Smooth muscle cell (in vitro differentiated cells): ENCODE measurements around the gene PSTPIP1. TPM values are rescaled to one million over a fixed set of nuclear protein-coding genes. Genes with fewer than 3 reads are reported as not detected.

ENCODE experiments used
- DNase-seq: peaks from one replicate; lab custom pipeline; 2025; ENCODE audit not compliant: unreplicated experiment; lab: John Stamatoyannopoulos, UW
- H2AFZ ChIP-seq: fragments of 200-600 bp; sonication (generic); 2 replicates; pipeline ENCODE4 v1.6.0; 2016; ENCODE audit warnings: antibody characterized with exemption, low read depth, mild to moderate bottlenecking
- H3F3A ChIP-seq: fragments of 200-600 bp; sonication (generic); 2 replicates; pipeline ENCODE4 v1.6.0; 2017; ENCODE audit warnings: antibody characterized with exemption, low read depth
- H3K27ac ChIP-seq: fragments of 200-600 bp; sonication (generic); 2 replicates; pipeline ENCODE4 v1.5.1; 2016; ENCODE audit warnings: low read depth, mild to moderate bottlenecking
- H3K27me3 ChIP-seq: fragments of 200-600 bp; sonication (generic); 2 replicates; pipeline ENCODE4 v1.6.1; 2016; ENCODE audit warnings: low read depth, mild to moderate bottlenecking
- H3K36me3 ChIP-seq: fragments of 200-600 bp; sonication (generic); 2 replicates; pipeline ENCODE4 v1.5.1; 2016; ENCODE audit warnings: low read depth
- H3K4me1 ChIP-seq: fragments of 200-600 bp; sonication (generic); 2 replicates; pipeline ENCODE4 v1.5.1; 2016; ENCODE audit warnings: low read depth
- H3K4me2 ChIP-seq: fragments of 200-600 bp; sonication (generic); 2 replicates; pipeline ENCODE4 v1.6.0; 2016; ENCODE audit warnings: mild to moderate bottlenecking
- H3K4me3 ChIP-seq: fragments of 200-600 bp; sonication (generic); 2 replicates; pipeline ENCODE4 v1.5.1; 2016; ENCODE audit warnings: mild to moderate bottlenecking
- H3K79me2 ChIP-seq: fragments of 200-600 bp; sonication (generic); 2 replicates; pipeline ENCODE4 v1.6.0; 2016; ENCODE audit warnings: low read depth, mild to moderate bottlenecking
- H3K9ac ChIP-seq: fragments of 200-600 bp; sonication (generic); 2 replicates; pipeline ENCODE4 v1.6.0; 2016; ENCODE audit warnings: low read depth
- H3K9me3 ChIP-seq: fragments of 200-600 bp; sonication (generic); replicated peaks from 2 replicates; pipeline ENCODE4 v1.5.1; 2016; ENCODE audit warnings: low read depth
- H4K20me1 ChIP-seq: fragments of 200-600 bp; sonication (generic); 2 replicates; pipeline ENCODE4 v1.6.0; 2016; ENCODE audit warnings: low read depth
- WGBS: methylation state at CpG from one replicate; pipeline ENCODE4 v1.1.7; 2016; ENCODE audit warnings: low lambda C conversion rate; 5-methylcytosine and 5-hydroxymethylcytosine counted together
- polyA plus RNA-seq: library from polyadenylated mRNA; unstranded; fragments of >200 nt; fragmentation: Nextera tagmentation; extraction: Ambion mirVana; gene quantifications from 2 replicates; pipeline ENCODE4 v1.2.1, GENCODE V29; 2016
- total RNA-seq: library from RNA; depleted of rRNA; stranded (reverse); fragments of >200 nt; gene quantifications from 2 replicates; pipeline ENCODE4 v1.2.3, GENCODE V29; 2014
- TF ChIP-seq, protein P1 (sequence below): fragments of 200-600 bp; sonication (generic); IDR thresholded peaks from 2 replicates; pipeline ENCODE4 v1.5.1; 2017; ENCODE audit warnings: borderline replicate concordance, mild to moderate bottlenecking, antibody characterized with exemption; ENCODE audit not compliant: insufficient read depth, poor library complexity, severe bottlenecking

PSTPIP1 gene
- total and polyA plus RNA-seq, 2 experiments from 2014 or later, result 0.38 TPM; not detected in 1

DNA sequence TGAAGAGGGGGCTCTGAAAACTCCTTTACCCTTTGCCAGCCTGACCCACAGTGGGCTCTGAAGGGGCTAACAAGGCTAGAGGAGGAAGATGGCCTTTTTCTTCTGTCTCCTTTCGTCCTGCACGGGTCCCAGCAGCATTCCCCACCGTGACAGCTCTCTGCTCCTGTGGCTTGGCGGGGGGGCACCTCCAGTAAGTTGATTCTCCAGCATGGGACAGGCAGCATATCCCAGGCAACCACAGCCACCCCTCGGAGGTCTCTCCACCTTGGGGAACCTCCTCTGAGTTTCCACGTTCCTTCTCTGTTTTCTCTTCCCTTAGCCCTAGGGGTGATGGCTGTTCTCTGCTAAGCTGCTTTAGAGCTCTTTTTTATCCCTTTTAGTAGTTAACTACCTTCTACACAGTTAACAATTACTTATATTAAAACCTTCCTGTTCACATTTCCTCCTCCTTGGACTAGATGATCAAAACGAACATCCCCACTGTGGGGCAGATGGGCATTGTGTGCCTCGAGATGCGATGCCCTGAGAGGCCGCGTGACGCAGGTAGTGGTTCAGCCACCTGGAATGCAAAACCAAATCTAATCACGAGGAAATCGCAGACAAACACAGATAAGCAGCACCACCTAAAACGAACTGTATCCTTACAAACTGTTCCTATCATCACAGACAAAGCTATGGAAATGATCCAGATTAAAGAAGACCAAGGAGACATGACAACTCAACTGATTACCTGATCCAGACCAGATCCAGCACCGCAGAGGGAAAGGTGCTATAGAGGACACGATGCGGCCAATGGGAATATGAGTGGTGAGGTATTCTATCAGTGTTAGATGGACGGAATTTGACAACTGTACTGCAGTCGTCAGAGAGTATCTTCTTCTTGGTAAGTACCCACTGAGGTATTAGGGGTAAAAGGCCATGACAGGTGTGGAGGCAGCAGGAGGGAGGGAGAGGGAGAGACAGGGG is 48.3 kb downstream of the PSTPIP1 start:
- no peaks in the 10 kb centered on the region for H3K79me2 ChIP-seq
- H3K27ac ChIP-seq, result no peak overlapping the region
- H3K4me3 ChIP-seq, result no peak overlapping the region
- no peaks in the 10 kb centered on the region for H3K27me3 ChIP-seq
- H3K4me1 ChIP-seq, result no peaks in the 10 kb centered on the region
- TF ChIP-seq, protein P1, sequence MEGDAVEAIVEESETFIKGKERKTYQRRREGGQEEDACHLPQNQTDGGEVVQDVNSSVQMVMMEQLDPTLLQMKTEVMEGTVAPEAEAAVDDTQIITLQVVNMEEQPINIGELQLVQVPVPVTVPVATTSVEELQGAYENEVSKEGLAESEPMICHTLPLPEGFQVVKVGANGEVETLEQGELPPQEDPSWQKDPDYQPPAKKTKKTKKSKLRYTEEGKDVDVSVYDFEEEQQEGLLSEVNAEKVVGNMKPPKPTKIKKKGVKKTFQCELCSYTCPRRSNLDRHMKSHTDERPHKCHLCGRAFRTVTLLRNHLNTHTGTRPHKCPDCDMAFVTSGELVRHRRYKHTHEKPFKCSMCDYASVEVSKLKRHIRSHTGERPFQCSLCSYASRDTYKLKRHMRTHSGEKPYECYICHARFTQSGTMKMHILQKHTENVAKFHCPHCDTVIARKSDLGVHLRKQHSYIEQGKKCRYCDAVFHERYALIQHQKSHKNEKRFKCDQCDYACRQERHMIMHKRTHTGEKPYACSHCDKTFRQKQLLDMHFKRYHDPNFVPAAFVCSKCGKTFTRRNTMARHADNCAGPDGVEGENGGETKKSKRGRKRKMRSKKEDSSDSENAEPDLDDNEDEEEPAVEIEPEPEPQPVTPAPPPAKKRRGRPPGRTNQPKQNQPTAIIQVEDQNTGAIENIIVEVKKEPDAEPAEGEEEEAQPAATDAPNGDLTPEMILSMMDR, result no peak
- H3K4me2 ChIP-seq, result no peak overlapping the region
- H3K36me3 ChIP-seq, result peaks cover 12% of the 10 kb centered on the region
- peaks cover 8% of the 10 kb centered on the region for H4K20me1 ChIP-seq
- peaks cover 4% of the 10 kb centered on the region for H3F3A ChIP-seq
- H3K9ac ChIP-seq, result no peak overlapping the region
- H2AFZ ChIP-seq, result no peak overlapping the region
- DNase-seq, result no peak
- 90% methylated on average over 20 of the region's 20 CpGs for WGBS
- no peaks in the 10 kb centered on the region for H3K9me3 ChIP-seq

DNA sequence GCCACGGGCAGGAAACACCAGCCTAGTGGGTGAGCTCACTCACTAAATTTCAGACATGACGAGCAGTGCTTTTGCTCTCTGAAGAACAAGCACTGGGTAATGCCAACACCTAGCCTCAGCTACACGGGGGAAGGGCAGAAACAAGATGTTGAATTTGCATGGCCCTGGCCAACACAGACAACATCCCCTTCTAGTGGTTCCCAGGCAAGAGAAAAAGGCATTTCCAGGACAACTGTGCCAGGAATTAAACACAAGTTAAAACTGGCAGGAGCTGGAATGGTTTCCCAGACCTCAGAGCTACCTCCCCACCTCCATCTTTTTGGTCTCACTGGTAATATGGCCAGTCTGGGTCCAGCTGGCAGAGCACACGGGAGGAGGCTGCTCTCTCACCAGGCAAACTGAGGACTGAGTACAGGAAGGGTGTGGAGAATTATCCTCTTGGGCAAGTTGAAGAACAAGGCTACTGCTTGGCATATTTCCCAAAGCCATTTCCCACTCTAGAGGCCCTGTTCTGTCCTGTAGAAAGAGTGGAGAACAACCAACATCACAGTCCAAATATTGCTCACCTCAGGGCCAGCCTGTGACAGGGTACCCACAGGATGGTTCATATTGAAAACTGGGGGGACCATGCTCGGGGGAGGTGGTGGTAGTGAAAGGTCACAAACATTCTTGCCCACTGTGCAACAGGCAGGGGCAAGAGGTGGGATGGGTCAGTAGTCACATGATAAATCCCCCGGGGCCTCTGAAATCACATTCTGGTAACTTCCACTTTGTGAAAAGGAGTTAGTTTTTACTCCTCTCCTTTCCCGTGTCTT is 49.5 kb downstream of the PSTPIP1 start:
- Histone ChIP-seq H3K79me2 (peaks cover 4% of the 10 kb centered on the region), H3K4me1 (no peaks in the 10 kb centered on the region), H3K9me3 (no peaks in the 10 kb centered on the region), H3K36me3 (peaks cover 12% of the 10 kb centered on the region), H4K20me1 (peaks cover 18% of the 10 kb centered on the region), H3K4me3 (no peak overlapping the region), H3K27ac (no peak overlapping the region), H3K4me2 (no peak overlapping the region), H2AFZ (no peak overlapping the region), H3K9ac (no peak overlapping the region), H3F3A (peaks cover 4% of the 10 kb centered on the region), H3K27me3 (no peaks in the 10 kb centered on the region)
- DNase-seq, result no peak
- WGBS, result 92% methylated on average over 7 of the region's 7 CpGs
- TF ChIP-seq, protein P1, result no peak

DNA sequence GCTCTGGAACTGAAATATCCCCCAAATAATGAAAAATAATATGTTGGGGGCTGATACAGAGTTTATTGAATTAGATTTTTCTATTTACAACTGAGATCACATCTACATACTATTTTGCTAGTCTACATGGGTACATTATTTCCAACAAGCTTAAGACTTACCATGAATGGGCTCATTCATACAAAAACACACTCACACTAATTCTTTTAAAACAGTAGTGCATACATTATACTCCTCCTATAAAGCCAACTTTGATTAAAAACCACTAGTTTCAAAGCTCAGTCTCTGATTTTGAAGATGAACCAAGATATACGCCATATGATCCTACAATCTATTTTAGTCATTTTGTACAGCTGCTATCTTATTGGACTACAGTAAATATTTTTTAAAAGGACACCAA is 51.1 kb downstream of the PSTPIP1 start:
- H4K20me1 ChIP-seq, result peaks cover 25% of the 10 kb centered on the region
- no peaks in the 10 kb centered on the region for H3K9me3 ChIP-seq
- no peaks in the 10 kb centered on the region for H3K27me3 ChIP-seq
- no peak for DNase-seq
- WGBS, result 100% methylated on average over 1 of the region's 1 CpG
- no peak overlapping the region for H3K4me2 ChIP-seq
- TF ChIP-seq, protein P1, result no peak
- H3K27ac ChIP-seq, result no peak overlapping the region
- H3K79me2 ChIP-seq, result peaks cover 6% of the 10 kb centered on the region
- no peak overlapping the region for H2AFZ ChIP-seq
- H3K4me3 ChIP-seq, result no peak overlapping the region
- peaks cover 19% of the 10 kb centered on the region for H3K36me3 ChIP-seq
- H3K9ac ChIP-seq, result no peak overlapping the region
- peaks cover 4% of the 10 kb centered on the region for H3F3A ChIP-seq
- H3K4me1 ChIP-seq, result no peaks in the 10 kb centered on the region
